Hindlimb muscle (tissue), 1 donor: ENCODE data around the gene C11orf16. TPM values are rescaled to one million over a fixed set of nuclear protein-coding genes. Genes with fewer than 3 reads are reported as not detected.
"Not testable (repeated sequence)": the region's sequence is repeated elsewhere in the genome, so short reads cannot be mapped to it uniquely, and the experiment has no call there.

Source experiments
- DNase-seq: peaks from one replicate; pipeline ENCODE4 v3.0.0-alpha.2; 2013
- polyA plus RNA-seq: library from polyadenylated mRNA; unstranded; fragments of 120-200 nt; gene quantifications from one replicate; pipeline ENCODE4 v1.2.1, GENCODE V29; 2013; ENCODE audit not compliant: insufficient read length

The C11orf16 gene, protein sequence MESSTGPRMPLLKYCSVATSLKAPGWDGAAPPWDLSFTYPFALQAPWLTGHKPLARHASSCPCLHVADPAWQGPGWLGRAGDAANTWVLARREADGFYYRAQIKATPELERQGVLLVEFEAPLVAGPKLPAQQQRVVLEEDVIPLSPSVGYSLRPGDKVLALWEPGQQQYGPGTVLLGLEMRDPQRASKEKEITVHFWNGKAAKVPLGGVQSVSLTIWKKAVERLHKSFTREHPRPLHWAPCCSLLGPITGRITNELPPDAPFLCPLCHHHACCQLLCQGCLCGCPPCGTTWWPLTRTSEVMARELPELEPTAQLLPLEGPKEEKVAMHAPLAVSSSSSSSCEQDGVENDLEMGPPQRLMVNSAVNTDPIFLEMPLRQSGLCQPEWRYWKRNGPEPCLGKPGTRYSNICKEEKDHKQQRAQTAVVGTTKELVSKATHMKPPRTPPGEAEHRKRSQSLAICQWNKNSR
- 0.25 TPM for polyA plus RNA-seq

DNA sequence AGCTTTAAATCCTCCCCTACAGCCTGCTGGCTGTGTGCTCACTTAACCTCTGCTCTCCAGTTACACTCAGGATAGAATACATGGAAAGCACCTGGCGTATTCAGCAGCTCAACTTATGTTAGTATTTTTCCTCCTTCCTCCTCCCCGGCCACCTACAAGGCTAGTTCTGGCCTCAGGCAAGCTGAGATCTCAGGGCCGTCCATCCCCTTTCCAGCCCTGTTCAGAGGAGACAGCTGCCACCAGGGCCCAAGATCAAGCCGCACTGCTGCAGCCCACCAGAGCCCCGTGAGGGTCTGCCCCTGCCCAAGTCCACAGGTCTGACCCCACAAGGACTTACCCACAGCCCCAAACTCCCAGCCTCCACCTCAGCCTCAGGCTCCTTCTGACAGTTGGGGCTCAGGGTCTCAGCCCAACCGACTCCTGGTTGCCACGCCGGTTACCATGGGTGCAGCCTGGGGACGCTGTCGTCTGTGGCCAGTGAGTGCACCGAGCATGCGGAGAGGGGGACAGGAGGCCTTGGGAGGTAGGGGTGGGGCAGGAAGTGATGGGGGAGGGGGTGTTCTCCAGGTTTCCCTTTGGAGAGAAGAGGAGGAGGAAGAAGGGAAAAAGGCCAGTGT is at the start of gene C11orf16:
Gene C11orf16, minus strand, starts transcription at position 384 of the 617 bp plus-strand sequence. CDS start 639 bp downstream, outside the sequence.
- no peak for DNase-seq

DNA sequence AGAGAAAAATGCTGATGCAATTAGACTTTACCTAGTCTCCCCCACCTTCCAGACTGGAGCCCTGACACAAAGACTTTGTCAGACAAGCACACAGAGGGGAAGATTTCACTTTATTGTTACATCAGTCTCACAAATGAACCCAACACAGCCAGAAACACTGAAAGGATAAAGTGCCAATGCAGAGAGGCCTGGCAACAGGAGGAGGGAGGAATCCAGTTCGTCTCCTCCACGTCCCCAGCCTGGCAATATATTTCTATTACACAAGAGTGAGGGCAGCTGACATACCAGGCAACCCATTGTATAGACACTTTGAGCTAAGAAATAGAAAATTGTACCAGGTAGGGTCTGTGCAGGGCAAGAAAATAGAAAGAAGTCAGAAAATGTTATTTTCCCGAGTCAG is 47.7 kb upstream of the C11orf16 start:
- no peak for DNase-seq

GRCh38 chr11:8979365-8979764 is 46.6 kb upstream of the C11orf16 start:
- not testable (repeated sequence) for DNase-seq

DNA sequence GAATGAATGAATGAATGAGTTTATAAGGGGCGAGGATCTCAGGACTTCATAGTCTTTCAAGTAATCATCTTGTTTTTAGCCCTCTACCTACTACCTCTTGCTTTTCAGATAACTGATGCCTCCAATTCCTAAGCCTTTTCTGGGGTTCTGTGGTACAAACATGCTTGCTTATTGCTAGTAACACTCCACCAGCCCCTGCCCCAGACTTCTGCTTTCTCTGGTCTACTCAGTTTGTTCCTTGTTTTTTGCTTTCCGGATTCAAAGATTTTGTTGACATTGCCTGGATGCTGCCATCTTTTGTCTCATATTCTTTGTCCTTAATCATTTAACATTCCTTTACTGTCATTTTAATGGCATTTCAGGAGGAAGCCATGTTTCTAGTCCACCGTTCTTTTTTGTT is 40.4 kb upstream of the C11orf16 start:
- DNase-seq: no peak

DNA sequence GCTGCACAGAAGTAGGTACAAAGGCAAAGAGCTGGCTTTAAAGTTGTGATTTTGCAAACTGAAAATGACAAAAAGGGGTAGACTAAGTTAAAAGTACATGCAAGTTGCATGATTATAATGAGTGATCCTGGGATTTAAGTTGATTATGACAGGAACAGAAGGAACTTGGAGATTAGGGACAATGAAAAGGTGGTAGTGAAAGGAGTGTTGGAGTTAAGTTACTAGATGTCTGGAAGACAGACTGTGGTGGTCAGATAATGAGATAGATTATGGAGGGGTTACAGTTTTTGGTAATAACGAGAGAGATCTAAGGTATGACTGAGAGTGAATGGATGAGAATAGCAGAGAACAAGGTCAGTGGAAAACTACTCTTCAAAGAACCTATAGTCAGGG is 39.2 kb upstream of the C11orf16 start:
- no peak for DNase-seq

GRCh38 chr11:8971196-8971923 is 38.6 kb upstream of the C11orf16 start:
- DNase-seq: no peak

DNA sequence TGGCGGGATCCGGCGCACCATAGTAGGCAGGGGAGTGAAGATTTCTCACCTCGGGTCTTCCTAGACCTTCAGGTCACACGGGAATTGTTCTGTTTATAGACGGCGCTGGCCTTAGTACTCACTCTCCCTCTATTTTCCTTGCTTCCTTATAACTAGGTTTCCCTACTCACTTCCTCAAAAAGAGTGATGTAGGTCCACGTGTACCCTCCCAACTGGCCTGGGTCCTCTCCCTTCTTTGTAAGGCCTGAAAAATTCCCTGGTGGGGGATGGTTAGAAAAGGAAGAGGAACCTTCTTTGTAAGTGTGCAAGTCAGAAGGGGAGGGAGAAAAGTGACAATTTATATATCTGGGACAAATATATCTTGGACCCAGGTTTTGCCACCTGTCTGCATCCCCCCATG is 34.4 kb upstream of the C11orf16 start:
- DNase-seq: no peak

DNA sequence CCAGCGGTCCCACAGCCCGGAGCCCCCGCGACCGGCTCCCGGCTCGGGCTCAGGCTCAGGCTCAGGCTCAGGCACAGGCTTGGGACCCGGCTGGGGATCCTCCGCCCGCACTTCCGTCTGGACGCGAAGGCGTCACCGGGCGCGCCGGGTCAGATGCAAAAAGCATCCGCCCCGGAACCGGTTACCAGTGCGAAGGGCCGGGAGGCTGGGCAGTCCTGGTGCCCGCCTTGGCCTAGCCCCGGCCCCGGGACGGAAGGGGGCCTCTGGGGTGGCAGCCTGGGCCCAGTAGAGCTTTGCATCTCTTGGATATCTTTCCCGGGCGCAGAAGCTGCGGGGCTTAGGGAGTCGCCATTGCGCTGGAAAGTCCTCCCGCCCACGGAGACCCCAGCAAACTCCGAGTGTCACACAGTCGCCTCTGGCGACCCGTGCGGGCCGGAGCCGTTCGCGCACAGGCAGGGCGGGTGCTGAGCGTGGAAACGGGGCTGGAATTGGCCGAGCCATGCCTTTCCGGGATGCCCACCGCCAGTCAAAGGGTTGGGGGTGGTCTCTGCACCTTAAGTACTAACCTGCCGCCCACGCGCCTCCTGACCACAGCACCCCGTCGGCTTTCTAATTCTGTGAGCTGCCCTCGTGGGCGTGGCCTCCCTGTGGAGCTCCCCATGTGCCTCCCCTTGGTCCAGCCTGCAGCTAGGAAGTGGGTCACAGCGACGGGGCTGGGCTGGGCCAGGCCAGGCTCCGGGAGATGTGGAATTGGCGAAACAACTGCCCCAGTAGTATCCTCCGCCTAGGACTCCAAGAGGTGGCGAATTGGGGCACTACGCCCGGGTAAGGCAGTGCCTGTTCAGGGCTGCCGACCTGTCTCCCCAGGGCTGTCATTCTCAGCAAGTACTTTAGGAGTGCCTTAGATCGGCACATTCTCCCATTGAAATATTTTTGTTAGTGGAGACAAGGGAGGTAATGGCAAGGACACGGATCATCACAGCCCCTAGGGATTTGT is 31.9 kb upstream of the C11orf16 start, which contains the start of gene TMEM9B:
Gene TMEM9B, minus strand, starts transcription at position 119 of the 997 bp plus-strand sequence. CDS start 129 bp downstream, outside the sequence.
- DNase-seq: peak; percentile 90

- DNase-seq: no peak
Observed at GRCh38 chr11:8963569-8964323, 31.0 kb upstream of the C11orf16 start.

DNA sequence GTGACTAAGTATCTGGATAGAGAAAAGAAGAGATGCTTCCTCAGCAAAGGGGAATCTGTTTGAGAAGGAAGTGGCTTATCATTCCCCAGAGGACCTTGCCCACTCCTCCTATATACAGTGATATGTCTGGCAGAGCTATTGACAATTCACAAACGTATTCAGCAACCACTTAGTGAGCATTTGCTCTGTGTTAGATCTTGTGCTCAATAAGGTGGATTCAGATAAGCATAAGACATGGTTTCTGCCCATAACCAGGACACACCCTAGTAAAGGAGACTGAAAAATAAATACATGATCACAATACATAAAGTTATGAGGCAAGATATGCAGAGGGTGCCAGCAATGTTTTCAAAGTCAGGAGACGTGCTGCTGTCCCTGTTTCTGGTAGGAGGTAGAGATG is 30.1 kb upstream of the C11orf16 start:
- DNase-seq: no peak

DNA sequence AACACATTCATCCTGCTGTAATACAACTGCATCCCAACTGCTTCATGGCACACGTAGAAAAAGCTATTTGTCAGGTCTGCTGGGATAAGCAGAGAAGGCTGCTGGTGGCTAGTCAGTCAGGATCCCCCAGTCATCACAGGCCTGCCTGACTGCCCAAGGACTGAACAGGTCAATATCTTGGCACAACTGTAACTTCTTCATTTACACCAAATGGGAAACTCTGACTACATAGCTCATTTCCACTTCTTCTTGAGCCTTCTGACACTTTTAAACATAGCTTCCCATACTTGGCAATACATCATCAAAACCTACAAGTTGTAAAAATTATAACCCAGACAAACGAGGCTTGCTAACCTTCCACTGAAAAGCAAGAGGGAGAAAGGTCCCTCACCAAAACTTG is 28.7 kb upstream of the C11orf16 start:
- DNase-seq: no peak

- peak; percentile 57 for DNase-seq
Observed at GRCh38 chr11:8959546-8960166, 26.9 kb upstream of the C11orf16 start.

- DNase-seq: no peak
Observed at GRCh38 chr11:8956860-8957259, 24.1 kb upstream of the C11orf16 start.

- no peak for DNase-seq
Observed at GRCh38 chr11:8948886-8949285, 16.1 kb upstream of the C11orf16 start.

- DNase-seq: no peak
Observed at GRCh38 chr11:8947230-8947943, 14.6 kb upstream of the C11orf16 start.

- no peak for DNase-seq
Observed at GRCh38 chr11:8942518-8943066, 9.8 kb upstream of the C11orf16 start, which contains the start of gene ASCL3. ASCL3 (minus strand) TSS chr11:8943016; CDS start chr11:8938161, 4,855 bp downstream.

- DNase-seq: no peak
Observed at GRCh38 chr11:8941341-8942103, 8.8 kb upstream of the C11orf16 start.

GRCh38 chr11:8937659-8938058 is 4.9 kb upstream of the C11orf16 start:
- DNase-seq: no peak

- no peak for DNase-seq
Observed at GRCh38 chr11:8937159-8937558, 4.4 kb upstream of the C11orf16 start.
